ENCODE measurements around the gene AOAH. TPM values are rescaled to one million over a fixed set of nuclear protein-coding genes. Genes with fewer than 3 reads are reported as not detected.

Gene AOAH
- total RNA-seq, 1 experiment from 2014 or later = 0.39 TPM

DNA sequence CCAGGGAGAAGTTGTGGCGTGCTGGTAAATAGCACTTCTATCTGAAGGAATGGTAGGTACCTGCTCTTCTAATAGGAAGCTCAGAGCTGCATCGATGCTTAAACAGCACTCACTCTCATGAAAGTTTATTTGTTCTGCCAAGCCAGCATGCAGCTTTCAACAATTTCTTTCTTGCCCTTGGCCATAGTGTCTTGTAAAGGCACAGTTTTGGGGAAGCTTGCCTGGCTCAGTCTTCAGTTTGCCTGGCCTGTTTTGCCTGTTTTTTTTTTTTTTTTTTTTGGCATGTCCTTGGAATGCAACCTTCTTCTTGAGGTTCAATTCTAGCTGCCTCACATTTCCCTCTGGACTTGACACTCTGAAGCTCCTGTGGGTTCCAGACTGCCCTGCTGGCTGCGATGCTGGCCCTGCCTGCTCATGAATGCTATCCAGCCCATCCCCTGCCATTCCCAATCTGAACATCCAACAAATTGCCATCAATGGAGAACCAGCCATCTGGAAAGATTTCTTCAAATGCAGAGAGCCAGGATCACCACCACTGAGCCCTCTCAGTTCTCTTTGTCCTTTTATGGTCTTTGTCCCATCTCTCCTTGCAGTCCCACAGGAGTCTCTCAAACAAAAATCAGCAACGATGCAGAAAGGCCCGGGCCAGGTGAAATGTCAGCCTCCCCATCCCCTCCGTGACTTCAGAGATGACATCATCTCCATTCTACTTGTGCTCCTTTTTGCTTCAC is 200.8 kb downstream of the AOAH start:
- DNase-seq = no peak
- Histone ChIP-seq H3K27ac (ENCODE audit: insufficient read length, low read depth, low read length) (no peak overlapping the region), H2AFZ (ENCODE audit: low read length) (no peak overlapping the region), H3K79me2 (ENCODE audit: insufficient read depth, low read length) (no peaks in the 10 kb centered on the region), H3K4me1 (ENCODE audit: insufficient read depth, low read length) (peaks cover 4% of the 10 kb centered on the region; the same call in 1 of the 2 replicates), H4K5ac (ENCODE audit: insufficient read length, low read depth, low read length) (no peak overlapping the region), H2BK15ac (ENCODE audit: low read depth, low read length) (no peak overlapping the region), H2BK12ac (ENCODE audit: insufficient read length, low read depth, low read length) (no peak overlapping the region), H3K4ac (ENCODE audit: low read depth, low read length) (no peak overlapping the region), H3K56ac (ENCODE audit: insufficient read length, low read depth, low read length) (no peak overlapping the region), H4K91ac (ENCODE audit: insufficient read length, low read depth, low read length) (no peak overlapping the region), H3K27me3 (ENCODE audit: insufficient read depth, low read length) (no peaks in the 10 kb centered on the region), H3K9me3 (ENCODE audit: control insufficient read depth, low read depth, low read length) (no peaks in the 10 kb centered on the region), H3K23me2 (ENCODE audit: insufficient read length, low read depth, low read length, poor library complexity, severe bottlenecking) (no peaks in the 10 kb centered on the region), H3T11ph (ENCODE audit: low read length) (no peak overlapping the region), H3K4me2 (ENCODE audit: insufficient read depth, insufficient read length, low read length) (no peak overlapping the region), H3K79me1 (ENCODE audit: insufficient read depth, low read depth, low read length, poor library complexity, severe bottlenecking) (no peaks in the 10 kb centered on the region), H3K14ac (ENCODE audit: insufficient read depth, low read length) (no peak overlapping the region), H3K9ac (ENCODE audit: extremely low read depth, insufficient read length, low read length) (no peak overlapping the region), H2BK120ac (ENCODE audit: low read depth, low read length, poor library complexity, severe bottlenecking) (no peak overlapping the region), H3K18ac (ENCODE audit: insufficient read length, low read depth, low read length) (no peak overlapping the region), H4K8ac (replicated peaks; ENCODE audit: insufficient read length, low read depth, low read length) (no peak overlapping the region), H3K23ac (ENCODE audit: insufficient read length, low read depth, low read length) (no peak overlapping the region), H2AK5ac (ENCODE audit: insufficient read length, low read length) (no peak overlapping the region), H2BK20ac (ENCODE audit: low read depth, low read length, poor library complexity, severe bottlenecking) (no peak overlapping the region), H4K20me1 (ENCODE audit: control insufficient read depth, insufficient read depth, insufficient read length) (no peaks in the 10 kb centered on the region), H2BK5ac (ENCODE audit: insufficient read length, low read length) (no peak overlapping the region)
- Mint-ChIP-seq H3K27ac (no peak overlapping the region), H3K36me3 (ENCODE audit: insufficient read depth in 1 of 3, low read depth in 3 of 3) (no peaks in the 10 kb centered on the region; a peak in 1 of 7 replicates), H3K27me3 (ENCODE audit: low read depth) (no peaks in the 10 kb centered on the region), H3K4me3 (no peak overlapping the region), H3K4me1 (no peaks in the 10 kb centered on the region; a peak in 2 of 4 replicates), H3K9me3 (no peaks in the 10 kb centered on the region)
- TF ChIP-seq, protein P1, sequence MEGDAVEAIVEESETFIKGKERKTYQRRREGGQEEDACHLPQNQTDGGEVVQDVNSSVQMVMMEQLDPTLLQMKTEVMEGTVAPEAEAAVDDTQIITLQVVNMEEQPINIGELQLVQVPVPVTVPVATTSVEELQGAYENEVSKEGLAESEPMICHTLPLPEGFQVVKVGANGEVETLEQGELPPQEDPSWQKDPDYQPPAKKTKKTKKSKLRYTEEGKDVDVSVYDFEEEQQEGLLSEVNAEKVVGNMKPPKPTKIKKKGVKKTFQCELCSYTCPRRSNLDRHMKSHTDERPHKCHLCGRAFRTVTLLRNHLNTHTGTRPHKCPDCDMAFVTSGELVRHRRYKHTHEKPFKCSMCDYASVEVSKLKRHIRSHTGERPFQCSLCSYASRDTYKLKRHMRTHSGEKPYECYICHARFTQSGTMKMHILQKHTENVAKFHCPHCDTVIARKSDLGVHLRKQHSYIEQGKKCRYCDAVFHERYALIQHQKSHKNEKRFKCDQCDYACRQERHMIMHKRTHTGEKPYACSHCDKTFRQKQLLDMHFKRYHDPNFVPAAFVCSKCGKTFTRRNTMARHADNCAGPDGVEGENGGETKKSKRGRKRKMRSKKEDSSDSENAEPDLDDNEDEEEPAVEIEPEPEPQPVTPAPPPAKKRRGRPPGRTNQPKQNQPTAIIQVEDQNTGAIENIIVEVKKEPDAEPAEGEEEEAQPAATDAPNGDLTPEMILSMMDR (conservative IDR thresholded peaks at IDR 0.05) = no peak
- WGBS (ENCODE audit: extremely low coverage, insufficient read length, low lambda C conversion rate) = no CpG with 5 or more reads among the region's 6 CpGs

All from H9 (cell line).